HG03280 (cell line): ENCODE measurements around the gene SLC25A25.

Experiments used
- ATAC-seq: cut with Tn5 transposase; IDR thresholded peaks from one replicate; pipeline ENCODE4 v1.9.1; 2021; ENCODE audit warnings: mild to moderate bottlenecking, moderate library complexity; ENCODE audit not compliant: unreplicated experiment

Gene SLC25A25

GRCh38 chr9:128143525-128144238 is 75.7 kb downstream of the SLC25A25 start:
- ATAC-seq = no peak

DNA sequence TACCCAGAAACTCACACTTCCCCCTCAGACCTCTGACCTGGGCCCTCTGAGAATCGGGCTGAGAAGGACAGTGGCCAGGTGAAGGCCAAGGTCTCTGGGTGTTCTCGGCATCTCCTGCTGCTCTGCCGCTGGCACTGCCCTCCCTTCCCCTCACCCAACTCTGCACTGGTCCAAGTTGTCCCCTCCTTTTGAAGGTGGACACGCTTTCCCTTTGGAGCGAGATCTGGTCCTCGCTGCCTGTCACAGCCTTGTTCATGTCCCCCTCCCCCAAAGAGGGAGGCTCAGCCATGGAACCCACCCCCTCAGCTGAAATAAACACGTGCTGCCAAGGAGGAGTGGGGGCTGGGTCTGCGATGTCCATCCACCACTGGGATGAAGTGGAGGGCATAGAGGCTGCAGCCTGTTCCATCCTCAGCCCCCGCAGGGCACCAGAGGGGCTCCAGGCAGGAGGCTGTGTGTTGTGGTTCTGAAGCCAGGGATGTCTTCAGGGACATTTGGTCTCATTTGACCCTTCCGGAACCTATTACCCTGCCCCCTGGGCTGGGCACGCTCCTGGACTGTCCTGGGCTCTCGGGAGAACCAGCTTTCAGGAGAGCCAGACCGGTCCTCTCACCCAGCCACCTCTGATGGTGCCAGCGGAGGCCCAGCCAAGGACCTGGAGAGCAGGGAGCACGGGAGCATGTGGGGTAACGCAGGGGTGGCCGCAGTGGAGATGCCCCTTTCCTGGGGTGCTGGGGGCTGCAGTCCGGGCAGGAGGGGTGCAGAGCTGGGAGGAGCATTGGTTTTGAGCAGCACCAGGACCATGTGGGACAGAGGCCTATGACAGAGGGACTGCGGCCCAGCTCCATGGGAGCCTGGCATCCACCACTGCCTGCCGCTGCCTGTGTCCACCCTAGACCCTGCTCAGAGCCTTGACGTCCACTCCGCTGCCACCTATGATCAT is 76.5 kb downstream of the SLC25A25 start:
- no peak for ATAC-seq

DNA sequence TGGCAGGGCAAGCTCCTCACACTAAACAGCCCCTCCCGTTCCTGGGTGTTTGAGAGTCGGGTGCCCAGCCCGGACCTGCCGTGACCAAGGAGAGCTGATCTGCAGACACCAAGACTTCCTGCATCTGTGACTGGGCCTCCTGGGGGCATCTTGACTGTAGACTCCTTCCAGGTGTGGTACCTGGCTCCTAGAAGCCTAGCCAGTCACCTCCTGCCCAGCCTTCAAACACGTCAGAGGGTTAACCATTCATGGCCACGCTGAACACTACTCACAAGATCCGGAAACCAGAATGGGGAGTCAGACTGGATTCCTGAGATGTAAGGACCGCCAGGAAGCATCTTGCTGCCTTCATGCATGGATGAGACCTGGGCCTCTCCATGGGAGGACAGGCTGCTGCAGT is 77.5 kb downstream of the SLC25A25 start:
- no peak for ATAC-seq

- no peak for ATAC-seq
Measured at GRCh38 chr9:128145951-128146351, 77.9 kb downstream of the SLC25A25 start.

GRCh38 chr9:128146591-128147120 is 78.6 kb downstream of the SLC25A25 start:
- no peak for ATAC-seq

- no peak for ATAC-seq
Measured at GRCh38 chr9:128148509-128149000, 80.5 kb downstream of the SLC25A25 start.

DNA sequence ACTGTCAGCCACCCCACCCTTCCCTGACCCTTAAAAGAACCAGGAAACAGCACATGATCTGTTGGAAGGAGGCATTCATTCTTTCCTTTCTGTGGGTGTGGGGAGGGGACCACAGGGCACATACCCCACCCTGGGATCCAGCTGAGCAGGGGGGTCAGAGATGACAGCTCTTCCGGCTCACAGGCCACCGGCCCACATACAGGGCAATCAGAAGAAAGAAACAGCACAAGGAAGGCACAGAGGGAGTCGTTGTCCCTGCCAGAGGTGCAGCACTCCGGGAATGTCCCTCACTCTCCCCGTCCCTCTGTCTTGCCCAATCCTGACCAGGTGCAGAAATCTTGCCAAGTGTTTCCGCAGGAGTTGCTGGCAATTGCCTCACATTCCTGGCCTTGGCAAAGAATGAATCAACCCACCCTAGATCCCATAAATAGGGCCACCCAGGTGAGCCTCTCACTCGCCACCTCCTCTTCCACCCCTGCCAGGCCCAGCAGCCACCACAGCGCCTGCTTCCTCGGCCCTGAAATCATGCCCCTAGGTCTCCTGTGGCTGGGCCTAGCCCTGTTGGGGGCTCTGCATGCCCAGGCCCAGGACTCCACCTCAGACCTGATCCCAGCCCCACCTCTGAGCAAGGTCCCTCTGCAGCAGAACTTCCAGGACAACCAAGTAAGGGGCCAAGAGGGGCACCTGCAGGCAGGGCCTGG is 81.1 kb downstream of the SLC25A25 start, which contains the start of gene LCN2:
Gene LCN2, plus strand, starts transcription at position 453 of the 701 bp plus-strand sequence. Its CDS starts 73 bp downstream, at position 526.
- no peak for ATAC-seq

- ATAC-seq = no peak
Measured at GRCh38 chr9:128149951-128150593, 82.0 kb downstream of the SLC25A25 start.

GRCh38 chr9:128150594-128151308 is 82.7 kb downstream of the SLC25A25 start:
- no peak for ATAC-seq

DNA sequence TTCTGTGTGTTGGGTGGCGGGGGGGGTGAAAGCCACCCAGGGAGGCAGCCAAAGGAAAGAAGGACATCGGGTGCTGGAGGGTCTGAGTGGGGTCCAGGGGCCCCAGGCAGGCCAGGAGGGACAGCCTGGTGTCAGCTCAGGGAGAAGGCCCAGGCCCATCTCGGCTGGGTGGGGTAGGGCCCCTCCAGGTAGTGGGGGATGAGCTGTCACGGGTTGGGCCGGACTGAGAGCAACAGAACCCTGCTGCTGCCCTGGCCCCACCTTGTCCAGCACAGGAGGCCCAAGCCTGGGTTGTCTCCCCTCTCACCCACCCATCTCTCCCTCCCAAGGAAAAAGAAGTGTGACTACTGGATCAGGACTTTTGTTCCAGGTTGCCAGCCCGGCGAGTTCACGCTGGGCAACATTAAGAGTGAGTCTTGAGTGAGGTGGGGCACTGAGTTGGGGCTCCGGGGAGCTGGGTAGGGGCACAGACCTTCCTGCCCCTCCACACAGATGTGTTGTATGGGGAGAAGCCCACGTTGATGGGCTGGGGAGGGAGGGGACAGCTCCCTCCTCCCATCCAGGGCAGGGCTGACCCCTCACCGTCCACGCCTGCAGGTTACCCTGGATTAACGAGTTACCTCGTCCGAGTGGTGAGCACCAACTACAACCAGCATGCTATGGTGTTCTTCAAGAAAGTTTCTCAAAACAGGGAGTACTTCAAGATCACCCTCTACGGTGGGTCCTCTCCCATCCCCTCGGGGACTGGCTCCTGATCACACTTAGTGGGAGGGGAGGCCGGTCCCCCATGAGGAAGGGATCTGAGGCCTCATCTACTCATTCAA is 83.5 kb downstream of the SLC25A25 start:
- ATAC-seq = no peak

DNA sequence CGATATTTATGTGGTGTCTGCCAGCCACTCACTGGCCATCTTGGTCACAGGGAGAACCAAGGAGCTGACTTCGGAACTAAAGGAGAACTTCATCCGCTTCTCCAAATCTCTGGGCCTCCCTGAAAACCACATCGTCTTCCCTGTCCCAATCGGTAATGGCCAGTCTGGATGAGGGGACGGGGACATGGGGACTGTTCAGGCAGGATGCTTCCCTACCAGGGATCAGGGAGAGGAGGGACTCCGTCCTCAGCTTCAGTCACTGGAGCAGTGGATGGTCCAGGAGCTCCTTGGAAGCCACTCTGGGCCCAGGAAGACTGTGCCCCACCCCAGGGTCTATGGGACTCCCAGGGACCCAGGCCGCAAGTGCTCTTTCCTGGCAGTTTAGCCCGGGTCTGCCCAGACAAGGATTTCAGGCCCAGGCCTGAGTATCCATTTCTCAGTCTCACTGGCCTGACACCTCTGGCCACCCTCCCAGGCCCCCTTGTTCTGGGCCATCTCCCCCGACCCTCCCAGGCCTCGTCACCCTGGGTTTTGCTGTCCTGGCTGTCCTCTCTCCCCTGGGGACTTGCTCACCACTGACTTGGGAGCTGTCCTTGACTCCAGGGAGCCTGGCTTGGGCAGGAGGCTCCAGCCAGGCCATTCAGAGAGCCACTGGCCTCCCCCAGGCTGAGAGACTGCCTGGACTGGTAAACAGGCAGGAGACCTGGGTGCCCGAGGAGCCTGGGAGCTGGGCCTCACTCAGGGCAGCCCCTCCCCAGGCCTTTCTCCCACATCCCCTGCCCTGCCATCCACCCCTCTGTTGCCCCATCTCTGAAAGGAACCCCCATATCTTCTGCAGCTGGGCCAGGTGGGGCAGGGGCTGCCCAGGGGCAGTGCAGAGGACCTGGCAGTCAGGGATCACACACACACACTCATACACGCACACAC is 84.4 kb downstream of the SLC25A25 start:
- no peak for ATAC-seq

- ATAC-seq = no peak
Measured at GRCh38 chr9:128153060-128153946, 85.3 kb downstream of the SLC25A25 start.

DNA sequence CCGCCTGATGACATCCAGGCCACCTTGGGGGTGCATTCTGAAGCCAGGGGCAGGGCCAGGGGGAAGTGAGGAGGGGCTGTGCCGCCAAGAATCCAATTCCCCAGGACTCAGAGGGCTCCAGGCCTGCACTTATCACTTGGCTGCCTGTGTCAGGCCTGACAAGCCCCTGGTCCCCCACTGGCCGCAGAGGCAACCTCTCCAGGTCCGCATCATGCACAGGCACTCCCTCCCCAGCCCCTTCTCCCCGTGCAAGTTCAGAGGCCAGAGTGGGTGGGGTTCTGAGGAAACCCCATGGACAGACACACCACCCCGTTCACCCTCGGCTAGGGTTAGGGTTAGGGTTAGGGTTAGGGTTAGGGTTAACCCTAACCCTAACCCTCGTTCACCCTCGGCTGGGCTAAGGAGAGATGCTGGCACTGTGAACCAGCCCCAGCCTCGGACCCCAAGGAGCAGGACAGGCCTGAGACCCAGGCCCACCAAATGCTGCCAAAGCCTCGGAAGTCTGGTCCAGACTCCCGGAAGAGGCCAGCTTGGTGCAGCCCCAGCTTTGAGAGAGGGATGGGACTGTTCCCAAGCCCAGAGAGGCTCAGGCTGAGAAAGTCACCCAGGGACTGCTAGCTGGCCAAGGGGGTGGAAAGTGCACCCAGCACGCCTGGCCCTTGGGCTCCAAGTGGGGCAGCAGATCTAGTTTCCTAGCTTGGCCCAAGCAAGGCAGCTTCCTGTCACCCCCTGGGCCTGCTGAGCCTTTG is 86.1 kb downstream of the SLC25A25 start:
- no peak for ATAC-seq

- no peak for ATAC-seq
Measured at GRCh38 chr9:128155736-128156500, 87.9 kb downstream of the SLC25A25 start.
